GM23248 (cell line): ENCODE data around the gene ITPA.

Experiments
- EZH2 ChIP-seq: fragments of 200-600 bp; sonication (generic); IDR thresholded peaks from 2 replicates; pipeline ENCODE4 v1.6.1; 2018; ENCODE audit warnings: antibody characterized with exemption, mild to moderate bottlenecking; ENCODE audit not compliant: insufficient read depth, poor library complexity, severe bottlenecking
- EZH2phosphoT487 ChIP-seq: fragments of 200-600 bp; sonication (generic); IDR thresholded peaks from 2 replicates; pipeline ENCODE4 v1.6.1; 2018; ENCODE audit warnings: antibody characterized with exemption, moderate library complexity, mild to moderate bottlenecking, low read depth; ENCODE audit not compliant: insufficient read depth

- TF ChIP-seq EZH2 (no peak), EZH2phosphoT487 (no peak)
Measured at GRCh38 chr20:3208786-3209256, 477 bp upstream of the ITPA start.
